NCI-H1417 (cell line): ENCODE data around the gene TRPV5.

Source experiments
- DNase-seq, 3 experiments: peaks; one replicate each; lab custom pipeline; 2025; lab: John Stamatoyannopoulos, UW

The TRPV5 gene

DNA sequence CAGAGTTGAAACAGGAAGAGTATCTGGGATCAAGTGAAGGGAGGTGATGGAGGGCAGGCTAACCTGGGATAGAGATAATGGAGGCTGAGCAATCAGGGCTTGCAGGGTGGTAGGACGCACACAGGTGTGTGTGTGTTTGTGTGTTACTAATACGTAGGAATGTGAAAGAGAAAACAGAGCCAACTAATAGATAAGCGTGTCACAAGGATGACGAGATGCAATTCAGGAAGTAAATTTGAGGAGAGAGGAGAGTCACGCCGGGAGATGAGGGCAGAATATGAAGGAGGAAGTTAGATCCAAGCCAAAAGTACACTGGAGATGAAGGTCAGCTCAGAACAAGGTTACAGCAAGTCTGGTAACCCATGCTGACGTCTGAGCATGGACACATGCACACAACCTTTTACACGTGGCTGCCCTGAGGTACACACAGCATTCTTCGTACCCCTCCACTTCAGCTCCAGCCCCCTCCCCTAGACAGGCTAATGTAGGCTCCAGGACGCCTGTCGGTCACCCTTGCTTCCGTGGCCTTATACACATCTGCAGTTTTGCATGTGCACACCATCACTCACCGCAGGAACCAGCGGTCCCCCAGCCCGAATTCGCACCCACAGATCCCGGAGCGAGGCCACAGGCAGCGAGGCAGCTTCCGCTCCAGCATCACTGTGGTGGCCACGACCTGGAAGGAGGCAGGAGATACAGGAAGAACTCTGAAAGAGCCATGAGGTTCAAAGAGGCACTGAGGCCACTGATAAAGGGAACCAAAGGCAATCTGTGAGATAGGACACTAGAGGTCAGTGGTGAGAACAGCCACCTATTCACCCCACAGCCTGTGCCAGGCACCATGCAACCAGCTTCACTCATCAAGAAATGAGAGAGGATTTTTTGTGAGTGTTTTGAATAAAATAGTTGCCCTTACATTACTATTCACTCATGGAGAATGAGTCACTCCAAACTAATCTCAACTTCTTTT, 24.3 kb downstream of the TRPV5 start:
- DNase-seq, result peak in 1 of 3 experiments; percentile 20

DNA sequence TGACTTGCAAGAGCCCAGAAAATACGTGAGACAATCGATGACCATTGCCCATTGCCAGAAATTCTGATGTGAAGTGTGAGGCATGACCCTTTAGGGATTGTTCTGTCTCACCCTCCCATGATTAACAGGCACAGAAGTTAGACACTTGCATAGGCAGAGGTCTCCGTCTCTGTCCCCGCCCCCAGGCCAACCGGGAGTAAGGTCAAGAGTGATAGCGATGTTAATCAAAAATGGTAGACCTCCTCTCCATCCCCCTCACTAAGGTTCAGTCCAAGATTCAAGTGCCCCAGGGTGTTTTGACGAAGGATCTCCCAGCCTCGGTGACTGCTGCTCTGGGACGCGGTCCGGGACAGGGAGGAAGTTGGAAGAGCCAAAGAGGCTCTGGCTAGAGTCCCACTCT, 25.3 kb downstream of the TRPV5 start:
- DNase-seq, result no peak

DNA sequence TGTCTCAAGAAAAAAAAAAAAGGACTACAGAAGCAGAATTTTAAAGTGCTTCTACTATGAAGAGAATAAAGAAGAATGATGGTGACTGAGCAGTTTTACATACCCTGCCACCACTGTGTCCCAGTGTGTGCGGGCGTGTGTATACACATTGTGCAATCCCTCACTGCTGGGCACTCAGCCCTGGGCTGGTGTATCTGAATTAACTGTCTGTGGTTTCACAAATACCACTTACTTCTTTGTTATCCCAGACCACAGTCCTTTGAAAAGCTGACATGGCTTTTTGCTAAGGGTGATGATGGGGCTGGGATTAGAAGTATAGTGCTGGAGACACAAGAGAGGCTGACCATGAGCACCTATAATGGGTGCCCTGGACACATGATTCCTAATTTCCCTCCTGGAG, 26.9 kb downstream of the TRPV5 start:
- DNase-seq, result no peak

DNA sequence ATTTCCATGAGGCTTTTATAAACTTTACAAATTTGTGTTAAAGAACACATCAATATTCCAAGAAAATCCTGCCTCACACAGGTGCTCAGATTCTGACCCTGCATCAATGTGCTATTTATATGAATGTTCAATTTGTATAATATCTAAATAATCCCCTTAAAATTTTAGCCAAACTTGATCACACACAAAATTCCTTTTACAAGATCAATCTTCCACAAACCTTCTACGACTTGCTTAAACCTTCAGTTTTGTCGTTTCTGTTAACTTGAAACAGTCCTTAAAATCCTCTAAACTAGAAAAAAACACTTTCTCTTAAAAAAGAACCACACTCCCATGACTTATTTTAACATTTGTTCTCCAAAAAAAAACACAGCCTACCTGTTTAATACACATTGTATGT, 27.8 kb downstream of the TRPV5 start:
- no peak for DNase-seq

DNA sequence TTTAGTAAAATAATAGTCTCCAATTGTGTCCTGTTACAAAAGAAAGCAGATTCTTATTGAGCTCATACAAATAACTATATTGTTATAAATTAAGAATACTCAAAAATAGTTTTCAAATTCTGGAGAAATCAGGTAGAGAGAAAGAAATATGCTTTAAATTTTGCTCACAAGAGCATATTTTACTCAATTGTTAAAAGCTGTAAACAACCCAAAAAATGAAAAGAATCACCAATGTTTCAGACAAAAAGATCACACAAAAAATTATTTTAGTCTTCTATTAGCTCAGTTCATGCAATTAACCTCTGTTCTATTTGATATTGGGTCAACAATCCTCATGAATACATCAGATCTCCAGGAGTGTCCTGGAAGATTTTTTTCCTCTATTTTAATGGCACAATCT, 29.4 kb downstream of the TRPV5 start:
- no peak for DNase-seq

DNA sequence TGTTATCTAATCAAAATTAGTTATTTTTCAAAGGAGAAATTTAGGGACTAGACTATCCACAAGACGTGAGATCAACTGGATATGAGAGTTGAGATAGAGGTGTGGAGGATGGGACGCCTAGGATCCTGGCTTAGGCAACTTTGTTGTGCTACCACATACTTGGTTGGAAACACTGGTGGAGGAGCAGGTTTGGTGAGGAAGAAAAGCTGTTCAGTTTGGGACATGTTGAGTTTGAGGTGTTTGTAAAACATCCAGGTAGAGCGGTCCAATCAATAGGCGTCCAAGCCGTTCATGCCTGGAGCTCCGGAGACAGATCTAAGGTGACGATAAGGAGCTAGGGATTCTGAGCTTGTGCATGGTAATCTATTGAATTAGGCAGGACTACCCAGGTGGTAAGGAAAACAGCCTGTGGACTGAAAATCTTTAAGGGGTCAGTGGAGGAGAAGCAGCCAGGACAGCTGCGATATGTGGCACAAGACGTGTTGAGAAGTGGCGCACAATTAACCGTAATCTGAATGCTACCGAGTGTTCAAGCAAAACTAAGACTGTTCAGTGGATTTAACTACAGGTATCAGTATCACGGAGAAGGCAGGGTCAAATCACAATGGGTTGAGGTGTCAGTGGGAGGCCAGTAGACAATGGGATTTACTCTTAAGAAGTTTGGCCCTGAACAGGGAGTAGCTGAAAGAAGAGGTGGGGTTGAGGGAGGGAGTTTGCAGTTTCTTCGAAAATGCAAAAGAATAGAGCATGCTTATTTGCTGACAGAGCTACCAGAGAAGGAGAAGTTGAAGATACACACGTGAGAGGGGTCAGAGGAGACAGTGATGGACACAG, 31.9 kb downstream of the TRPV5 start:
- no peak for DNase-seq

DNA sequence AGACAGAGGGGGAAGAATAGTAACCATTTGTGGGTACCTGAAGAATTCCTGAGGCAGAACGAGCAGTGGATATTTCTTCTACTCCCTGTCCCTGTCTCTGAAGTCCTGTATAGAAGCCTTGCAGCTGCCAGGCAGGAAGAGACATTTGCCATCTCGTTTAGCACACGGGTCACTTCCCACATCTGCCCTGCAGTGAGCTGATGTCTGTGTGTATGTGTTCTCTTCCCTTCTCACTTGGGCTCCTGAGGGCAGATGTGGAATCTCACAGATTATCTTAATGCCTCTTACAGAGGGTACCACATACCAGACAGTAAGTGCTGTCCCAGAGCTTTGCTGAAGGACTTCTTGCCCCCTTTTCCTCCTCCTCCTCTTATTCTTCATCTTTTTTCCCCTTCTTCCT, 33.9 kb downstream of the TRPV5 start:
- no peak for DNase-seq

DNA sequence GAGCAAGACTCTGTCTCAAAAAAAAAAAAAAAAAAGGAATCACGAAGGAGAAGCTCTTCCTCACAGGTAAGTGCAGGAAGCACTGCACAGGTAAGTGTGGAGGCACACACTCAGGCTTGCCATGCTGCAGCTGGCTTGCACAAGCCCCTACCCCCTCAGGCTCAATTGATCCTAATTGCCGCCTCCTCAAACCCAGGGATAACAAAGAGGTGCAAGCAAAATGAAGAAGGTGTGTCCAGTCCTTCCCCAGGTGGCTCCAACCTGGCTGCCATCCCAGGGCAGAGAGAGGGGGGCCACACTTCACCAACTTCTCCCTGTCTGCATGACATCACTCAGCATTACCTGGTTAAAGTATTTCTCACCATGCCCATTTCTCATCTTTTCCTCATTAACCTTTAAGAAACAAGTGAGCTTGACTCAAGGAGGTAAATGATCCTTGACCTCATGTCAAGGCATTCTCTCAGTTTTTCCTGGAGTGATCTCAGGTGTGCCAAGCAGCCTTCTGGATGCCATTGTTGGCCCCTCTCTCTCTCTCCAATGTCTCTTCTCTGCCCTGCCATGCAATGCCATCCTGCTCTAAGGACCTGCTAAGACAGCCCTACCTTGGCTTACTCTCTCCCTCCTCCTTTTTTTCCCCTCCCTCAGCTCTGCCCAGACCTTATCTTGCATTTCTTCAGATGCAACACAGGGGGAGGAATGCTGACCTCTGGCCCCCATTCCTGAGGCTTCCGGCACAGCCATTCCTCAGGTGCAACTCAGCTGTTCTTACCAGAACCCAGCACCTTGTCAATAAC, 35.0 kb downstream of the TRPV5 start:
- DNase-seq, result peak in 2 of 3 experiments; percentile 27 to 60

DNA sequence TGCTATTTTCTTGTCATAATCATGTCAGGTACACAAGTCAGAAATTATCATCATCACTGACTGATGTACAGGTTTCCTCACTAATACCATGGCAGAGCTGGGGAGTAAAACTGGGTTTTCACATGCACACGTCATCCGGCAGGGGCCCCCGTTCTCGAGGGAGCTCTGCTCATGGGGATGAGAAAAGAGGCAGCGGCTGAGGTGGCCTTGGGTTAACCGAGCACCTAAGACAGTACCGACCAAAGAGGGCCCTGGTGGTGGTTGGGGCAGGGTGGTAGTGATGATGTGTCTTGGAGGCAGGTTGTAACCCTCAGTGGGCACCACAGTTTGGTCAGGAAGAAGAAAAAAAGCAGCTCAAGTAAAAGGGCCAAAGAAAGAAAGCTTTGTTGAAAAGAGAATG, 35.9 kb downstream of the TRPV5 start:
- no peak for DNase-seq

DNA sequence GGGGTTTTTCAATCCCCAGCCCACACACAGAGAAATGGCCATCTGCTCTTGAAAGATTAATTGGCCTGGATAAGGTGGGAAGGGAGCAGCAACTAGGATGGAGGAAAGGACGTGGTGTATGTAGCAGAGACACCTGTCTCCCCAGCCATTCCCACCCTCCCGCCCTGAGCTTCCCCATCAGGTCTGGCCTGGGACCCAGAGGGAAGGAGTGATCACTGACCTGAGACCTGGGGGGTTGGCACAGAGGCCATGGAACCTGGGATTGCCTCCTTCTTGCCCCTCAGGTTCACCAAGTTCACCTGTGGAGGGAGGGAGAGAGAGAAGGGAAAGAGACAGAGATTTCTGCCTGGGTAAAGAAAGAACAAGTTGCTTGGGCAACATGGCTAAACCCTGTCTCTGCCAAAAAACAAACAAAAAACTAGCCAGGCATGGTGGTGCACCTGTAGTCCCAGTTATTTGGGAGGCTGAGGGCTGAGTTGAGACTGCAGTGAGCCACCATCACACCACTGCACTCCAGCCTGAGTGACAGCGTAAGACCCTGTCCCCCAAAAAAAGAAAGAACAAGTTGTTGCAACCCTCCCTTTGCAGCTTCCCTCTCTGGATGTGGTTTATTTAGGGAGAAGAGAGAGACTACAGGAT, 36.7 kb downstream of the TRPV5 start:
- no peak for DNase-seq

DNA sequence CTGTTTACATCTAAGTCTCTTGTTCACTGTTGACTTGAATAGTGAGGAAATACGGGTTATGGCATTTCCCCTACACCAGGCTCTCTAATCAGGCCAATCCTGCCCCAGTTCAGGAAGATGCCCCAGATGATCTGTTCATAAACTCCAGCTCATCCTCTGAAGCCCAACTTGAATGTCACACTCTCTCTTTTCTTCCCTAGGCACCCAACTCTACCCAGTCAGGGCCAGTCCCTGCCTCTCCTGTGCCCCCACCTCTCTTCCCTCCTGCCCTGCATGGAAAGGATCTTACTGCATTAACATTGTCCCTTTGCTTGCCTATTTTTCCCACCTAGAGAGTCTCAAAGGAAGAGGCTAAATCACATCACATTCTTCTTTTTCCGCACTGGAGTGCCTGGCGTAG, 37.4 kb downstream of the TRPV5 start:
- DNase-seq, result no peak

DNA sequence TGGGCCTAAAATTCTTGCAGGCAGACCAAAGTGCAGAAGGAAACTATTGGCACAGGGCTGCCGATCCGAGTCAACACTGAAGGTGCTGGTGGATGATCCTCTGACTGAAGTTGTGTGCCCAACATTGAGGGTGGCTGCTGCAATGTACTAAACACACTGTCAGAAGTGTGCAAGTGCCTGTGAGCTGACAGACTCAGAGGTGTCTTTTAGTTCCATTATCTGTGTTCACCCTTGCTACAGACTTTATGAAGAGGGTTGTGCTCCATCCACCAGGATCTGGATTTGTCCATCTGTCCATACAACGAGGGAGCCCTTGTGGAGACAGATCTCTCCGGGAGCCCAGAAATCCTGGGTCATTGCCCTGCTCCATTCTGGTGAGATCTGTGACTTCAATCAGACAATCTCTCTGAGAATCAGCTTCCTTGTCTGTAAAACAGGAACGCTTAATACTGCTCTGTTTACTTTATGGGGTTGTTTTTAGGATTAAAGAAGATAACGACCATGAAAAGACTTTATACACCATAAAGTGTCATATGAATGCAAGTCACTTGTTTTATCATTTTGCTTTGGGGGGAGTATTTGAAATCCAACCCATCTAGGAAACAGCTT, 38.5 kb downstream of the TRPV5 start:
- no peak for DNase-seq

DNA sequence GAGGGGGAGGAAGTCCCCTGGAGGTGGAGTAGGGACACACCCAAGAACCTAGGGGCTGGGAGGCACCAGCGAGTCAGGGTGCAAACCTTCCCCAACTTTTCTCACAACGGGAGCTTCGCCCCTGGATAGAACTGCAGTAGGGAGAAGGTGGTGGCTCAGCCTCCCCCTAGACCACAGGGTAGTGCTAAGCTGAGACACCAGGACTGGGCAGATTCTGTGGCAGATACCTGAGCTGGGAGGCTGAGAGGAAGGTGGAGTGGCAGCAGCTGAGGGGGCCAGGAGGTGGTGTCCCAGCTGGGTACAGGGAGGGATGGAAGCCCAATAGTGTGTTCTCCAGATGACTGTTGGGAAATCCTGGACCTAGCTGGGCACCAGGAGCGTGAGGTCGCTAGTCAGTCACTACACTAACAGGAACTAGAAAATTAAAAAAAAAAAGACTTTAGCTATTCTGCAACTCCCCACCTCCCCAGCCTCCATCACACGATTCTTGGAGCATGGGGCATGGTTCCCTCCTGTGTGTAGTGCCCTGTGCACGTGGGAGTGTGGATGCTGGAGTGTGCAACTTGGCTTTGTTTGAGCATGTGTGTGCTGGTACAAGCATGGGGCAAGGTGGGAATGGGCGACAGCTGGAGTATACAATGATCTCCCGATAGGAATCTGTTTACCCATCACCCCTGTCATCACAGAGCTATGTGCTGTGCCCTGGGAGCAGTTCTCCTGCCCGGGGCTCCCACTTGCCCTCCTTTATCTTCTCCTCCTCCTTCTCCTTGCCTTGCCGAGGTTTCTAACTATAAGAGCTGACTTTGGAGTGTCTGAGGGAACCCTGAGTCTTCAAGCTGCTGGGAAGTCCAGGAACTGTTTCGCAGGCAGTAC, 39.2 kb downstream of the TRPV5 start:
- DNase-seq, result no peak

DNA sequence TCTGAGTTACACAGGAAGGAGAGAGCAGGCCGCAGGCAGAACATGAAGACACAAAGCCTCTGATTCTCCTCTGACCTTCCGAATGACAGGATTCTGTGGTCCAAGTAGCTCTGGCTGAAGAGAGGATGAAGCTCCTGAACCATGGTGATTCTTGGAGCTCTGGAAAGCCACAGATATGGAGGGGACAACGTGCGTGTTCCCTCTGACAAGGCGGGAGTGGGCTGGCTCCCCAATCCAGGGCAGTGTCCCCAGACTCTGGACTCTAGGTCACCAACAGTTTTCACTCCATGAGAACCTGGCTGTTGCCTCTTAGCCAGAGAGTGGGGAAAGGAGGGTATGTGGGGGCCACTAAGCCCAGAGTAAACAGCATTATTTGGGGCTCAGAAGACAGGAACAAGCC, 40.6 kb downstream of the TRPV5 start:
- DNase-seq, result no peak

DNA sequence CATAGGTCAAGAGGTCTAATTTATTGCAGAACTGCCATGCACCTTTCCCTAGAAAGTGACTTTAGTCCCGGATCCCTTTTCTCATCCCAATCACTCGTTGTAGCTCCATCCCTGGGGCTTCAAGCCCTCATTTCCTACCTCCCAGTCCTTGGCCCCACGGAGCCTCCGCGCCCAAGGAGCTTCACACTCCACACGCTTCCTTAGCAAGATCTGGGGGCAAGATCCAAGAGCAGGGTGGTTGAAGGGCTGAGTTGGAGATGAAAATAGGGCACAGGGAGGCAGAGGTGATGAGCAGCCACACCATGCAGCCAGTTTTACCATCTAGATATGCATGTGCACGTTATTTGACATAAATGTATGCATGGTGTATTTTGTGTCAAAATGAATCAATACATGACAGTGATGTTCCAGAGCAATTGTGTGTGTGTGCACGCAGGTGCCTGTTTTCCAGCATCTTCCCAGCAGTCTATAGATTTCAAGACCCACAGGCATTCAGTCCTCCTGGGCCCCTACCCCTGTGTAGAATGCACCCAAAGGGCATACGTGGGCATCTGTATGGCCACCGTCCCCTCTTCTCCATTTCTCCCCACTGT, 42.0 kb downstream of the TRPV5 start:
- DNase-seq, result no peak

DNA sequence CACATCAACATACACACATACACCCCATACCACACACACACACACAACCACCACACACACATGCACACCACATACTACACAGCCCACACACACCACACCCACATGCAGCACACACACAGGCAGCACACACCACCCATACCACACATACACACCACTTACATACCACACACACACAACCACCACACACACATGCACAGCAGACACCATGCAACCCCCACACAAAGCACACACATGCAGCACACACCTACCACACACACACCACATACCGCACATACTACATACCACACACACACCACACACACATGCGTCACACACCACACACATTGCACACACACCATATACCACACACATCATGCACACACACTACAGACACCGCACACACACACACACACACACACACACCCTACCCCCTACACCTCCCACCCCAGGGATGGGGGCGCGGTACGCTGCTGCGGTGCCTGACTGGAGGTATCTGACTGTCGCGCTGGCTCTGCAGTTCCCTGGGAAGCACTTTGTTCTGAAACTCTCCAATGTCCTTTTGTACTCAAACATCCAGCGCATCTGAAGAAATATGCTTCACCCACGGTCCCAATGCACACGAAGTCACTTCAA, 42.6 kb downstream of the TRPV5 start:
- no peak for DNase-seq

DNA sequence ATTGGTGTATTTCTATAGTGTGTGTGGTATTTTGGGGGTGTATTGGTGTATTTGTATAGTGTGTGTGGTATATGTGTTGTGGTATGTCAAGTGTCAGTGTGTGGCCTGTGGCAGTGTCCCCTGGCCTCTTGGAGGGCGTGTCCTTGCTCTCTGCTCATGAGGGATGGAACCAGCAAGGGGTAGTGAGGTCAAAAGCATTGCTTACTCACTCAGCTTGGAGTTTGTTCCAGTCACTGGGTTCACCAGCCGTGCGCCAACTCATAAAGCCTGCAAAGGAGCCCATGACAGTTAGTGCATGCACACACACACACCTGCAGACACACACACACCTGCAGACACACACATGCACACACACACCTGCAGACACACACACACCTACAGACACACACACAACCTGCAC, 43.7 kb downstream of the TRPV5 start:
- DNase-seq, result no peak

DNA sequence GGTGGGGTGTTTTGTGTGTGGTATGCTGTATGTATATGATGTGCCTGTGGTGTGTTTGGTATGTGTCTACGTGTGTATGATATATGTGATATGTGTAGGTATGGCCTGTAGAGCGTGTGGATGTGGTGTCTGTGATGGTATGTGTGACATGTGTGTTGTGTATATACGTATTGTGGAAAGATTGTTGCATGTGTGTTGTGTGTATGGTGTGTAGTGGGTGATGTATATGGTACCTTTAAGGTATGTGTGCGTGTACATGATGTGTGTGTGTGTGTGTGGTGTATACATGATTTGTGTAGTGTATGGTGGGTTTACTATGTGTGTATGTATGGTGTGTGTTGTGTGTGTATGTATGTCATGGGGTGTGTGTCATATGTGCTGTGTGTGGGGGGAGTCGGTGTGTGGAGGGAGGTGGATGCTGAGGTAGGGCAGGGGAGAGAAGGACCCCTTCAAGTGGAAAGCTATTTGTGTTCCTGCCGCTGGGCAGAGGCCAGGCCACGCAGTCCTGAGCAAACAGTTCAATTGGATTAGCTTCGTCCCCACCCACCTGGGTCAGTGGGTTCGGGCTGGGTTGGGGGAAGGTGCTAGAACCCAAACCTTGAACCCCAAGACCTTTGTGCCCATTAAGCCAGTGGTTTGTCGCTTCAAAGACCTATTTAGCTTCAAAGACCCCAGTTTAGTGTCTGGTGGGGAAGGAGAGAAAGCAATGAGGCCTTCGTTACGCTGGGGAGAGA, 46.1 kb downstream of the TRPV5 start:
- DNase-seq, result no peak

DNA sequence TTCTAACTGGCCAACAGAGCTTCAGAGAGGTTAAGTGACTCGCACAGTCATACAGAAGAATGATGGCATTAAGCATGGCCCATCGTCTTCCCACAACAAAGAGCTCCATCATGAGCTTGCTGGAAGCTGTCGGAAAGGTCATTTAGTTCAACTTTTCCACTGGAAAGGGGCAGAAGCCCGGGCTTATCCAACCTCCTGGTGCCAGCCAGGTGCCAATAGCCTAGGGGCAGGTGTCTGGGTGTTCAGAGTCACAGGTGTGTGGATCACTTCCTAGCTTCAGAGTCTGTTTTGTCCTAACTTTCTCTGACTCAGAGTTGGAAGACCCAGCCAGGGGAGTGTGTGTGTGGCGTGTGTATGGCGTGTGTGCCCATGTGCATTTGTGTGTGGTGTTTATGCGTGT, 46.7 kb downstream of the TRPV5 start:
- no peak for DNase-seq
